Heart left ventricle (tissue), 13 donors: ENCODE data around the gene MEGF11.

Experiments used
- POLR2A ChIP-seq, 2 donors: fragments of 450-650 bp; IDR thresholded peaks; one replicate each; pipeline ENCODE4 v1.6.1; 2017; ENCODE audit warnings: antibody characterized with exemption in 2 of 2, mild to moderate bottlenecking in 2 of 2, moderate library complexity in 2 of 2
- TF ChIP-seq, protein P1 (sequence below), 12 donors: fragments of 200-600 bp; sonication (generic) in 4 of 12; IDR thresholded peaks; one replicate each; pipeline versions ENCODE4 v1.5.0 to v1.8.0; 2018 to 2022; ENCODE audit warnings: antibody characterized with exemption in 12 of 12, mild to moderate bottlenecking in 5 of 12
- donor health status: ischemic (EF 13 %, LVEDD 7.1; RV severe dilation, severe dysfunction).
- donor health status: DM: no; HTN: yes; CAD: no.
- donor health status: DM: no; HTN: no; CAD: no.
- donor health status: ischemic (EF 25% LVEDD 6.9; RV normal size, moderate dysfunction).
- donor health status: ischemic (EF 25% LVEDD 5.7; RV mildly dilated, moderate dysfunction).
- donor health status: ischemic (EF 35%, LVEDD 5.7; RV mildly dilated, moderate dysfunction).
- donor health status: nonischemic (EF 11% LVEDD 7.7; RV severe dilation, severe dysfunction).
- donor health status: DM: yes; HTN: yes; CAD: no.
- donor health status: PGD.
- donor health status: ischemic (EF 29% LVEDD 5.4; RV normal size, mild dysfunction).
- donor health status: nonischemic (EF 23%, LVEDD 6.1; RV moderate dilation, normal function).

DNA sequence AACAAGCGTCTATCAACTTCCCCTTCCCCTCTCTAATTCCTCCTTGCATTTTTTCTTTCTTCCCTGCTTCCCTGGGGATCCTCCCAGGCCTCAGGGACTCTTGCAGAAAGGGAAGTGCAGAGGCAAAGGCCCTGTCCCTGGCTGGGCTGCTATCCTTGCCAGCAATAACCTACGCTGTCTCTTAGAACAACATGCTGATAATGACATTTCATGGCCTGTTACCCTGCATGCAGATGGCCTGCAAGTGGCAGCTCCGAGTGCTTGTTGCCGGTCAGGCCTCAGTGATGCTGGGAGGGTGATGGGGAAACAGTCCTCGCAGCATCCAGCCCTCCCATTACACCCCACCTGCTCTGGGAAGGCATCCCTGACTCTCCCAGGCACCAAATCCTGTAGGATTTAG is 216.7 kb downstream of the MEGF11 start:
- TF ChIP-seq, protein P1, sequence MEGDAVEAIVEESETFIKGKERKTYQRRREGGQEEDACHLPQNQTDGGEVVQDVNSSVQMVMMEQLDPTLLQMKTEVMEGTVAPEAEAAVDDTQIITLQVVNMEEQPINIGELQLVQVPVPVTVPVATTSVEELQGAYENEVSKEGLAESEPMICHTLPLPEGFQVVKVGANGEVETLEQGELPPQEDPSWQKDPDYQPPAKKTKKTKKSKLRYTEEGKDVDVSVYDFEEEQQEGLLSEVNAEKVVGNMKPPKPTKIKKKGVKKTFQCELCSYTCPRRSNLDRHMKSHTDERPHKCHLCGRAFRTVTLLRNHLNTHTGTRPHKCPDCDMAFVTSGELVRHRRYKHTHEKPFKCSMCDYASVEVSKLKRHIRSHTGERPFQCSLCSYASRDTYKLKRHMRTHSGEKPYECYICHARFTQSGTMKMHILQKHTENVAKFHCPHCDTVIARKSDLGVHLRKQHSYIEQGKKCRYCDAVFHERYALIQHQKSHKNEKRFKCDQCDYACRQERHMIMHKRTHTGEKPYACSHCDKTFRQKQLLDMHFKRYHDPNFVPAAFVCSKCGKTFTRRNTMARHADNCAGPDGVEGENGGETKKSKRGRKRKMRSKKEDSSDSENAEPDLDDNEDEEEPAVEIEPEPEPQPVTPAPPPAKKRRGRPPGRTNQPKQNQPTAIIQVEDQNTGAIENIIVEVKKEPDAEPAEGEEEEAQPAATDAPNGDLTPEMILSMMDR (IDR thresholded peaks at IDR 0.05) = no peak
- no peak for TF ChIP-seq POLR2A (IDR thresholded peaks at IDR 0.05)
